Suppressor macrophage (primary cell): ENCODE results near the gene CIITA.
"Not testable (repeated sequence)": the region's sequence is repeated elsewhere in the genome, so short reads cannot be mapped to it uniquely, and the experiment has no call there.

Source experiments
- DNase-seq, 4 experiments: peaks; one replicate each; pipeline ENCODE4 v3.0.0-alpha.2; 2020 to 2022

Gene CIITA

GRCh38 chr16:10921536-10922327, 44.7 kb downstream of the CIITA start:
- DNase-seq = peak; percentile 33 to 64 (median 52)

DNA sequence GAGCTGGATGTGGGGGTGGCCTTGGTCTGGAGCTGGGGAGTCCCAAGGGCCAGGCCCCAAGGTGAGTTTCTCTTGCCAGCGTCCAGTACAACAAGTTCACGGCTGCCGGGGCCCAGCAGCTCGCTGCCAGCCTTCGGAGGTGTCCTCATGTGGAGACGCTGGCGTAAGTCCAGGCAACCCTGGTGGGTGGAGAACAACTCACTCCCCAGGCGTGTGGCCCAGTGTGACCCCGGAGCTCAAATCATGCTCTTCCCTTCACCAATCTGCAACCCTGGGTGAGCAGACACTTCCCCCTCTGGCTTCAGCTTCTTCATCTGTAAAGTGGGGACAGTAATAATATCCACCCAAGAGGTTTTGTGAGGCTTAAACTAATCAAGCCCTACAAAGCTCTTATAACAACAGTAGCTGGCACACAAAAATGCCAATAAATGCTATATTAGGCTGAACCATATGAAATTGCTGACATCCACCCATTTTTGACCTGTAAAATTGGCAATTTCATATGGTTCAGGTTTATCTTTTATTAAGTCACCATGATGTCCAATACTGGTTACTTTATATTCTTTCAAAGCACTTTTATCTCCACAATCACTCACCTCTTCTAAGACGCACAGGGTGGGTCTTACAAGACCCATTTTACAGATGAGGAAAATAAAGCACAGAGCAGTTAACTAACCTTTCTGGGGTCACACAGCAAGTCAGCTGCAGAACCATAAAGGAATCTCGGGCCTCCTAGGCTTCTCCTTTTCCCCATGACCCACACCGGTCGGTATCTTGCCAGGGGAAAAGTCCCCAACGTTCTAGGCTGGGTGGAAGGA, 45.5 kb downstream of the CIITA start:
- DNase-seq = peak; percentile 76 to 90 (median 83)

- DNase-seq = no peak
Observed at GRCh38 chr16:10923146-10923649, 46.2 kb downstream of the CIITA start.

- no peak for DNase-seq
Observed at GRCh38 chr16:10923650-10924214, 46.7 kb downstream of the CIITA start.

GRCh38 chr16:10925285-10925684, 48.3 kb downstream of the CIITA start:
- DNase-seq = not testable (repeated sequence)

- no peak for DNase-seq
Observed at GRCh38 chr16:10926094-10926493, 49.1 kb downstream of the CIITA start.

DNA sequence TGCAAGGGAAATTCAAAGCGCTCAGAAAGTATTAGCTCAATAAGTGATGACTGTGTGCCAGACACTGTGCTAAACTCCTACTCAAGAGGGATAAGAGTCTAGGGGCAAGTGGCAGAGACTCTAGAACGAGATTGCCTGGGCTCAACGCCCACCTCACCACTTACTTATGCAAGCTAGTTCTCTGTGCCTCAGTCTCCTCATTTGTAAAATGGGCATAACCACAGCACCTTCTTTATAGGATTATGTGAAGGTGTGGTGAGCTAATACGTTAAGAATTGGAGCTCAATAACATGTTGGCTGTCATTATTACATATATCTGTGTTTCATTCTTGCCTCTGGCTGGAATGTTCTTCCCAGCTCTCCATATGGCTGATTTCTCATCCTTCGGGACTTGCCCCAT, 49.9 kb downstream of the CIITA start:
- no peak for DNase-seq

DNA sequence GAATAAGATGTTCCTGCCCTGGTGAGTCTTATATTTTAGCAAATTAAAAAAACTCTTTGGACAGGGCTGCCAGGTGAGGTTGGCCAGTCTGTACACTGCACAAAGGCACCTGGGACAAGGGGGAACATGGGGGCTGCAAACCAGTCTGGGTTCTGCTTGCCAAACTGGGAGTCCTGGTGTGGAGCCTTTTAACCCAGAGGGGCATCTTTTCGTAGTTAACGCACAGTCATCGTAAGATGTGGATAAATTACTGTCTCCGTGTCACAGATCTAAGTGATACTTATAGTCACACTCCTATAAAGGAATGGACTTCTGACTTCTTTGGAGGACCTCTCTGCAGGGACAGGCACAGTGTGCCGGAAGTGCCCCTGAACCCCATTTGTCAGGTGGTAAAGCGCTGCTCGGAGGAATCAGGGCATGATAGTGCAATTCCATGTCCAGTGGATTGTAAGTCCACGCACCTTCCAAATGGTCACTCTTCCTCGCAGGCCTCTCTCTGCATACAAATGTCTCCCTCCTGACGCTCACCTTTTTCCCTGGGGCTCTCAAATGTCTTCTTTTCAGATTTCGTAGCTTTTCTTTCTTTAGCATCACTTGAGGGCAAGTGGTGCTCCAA, 50.6 kb downstream of the CIITA start:
- no peak for DNase-seq

- not testable (repeated sequence) for DNase-seq
Observed at GRCh38 chr16:10929097-10929496, 52.1 kb downstream of the CIITA start.

- no peak for DNase-seq
Observed at GRCh38 chr16:10929853-10930754, 53.1 kb downstream of the CIITA start.

DNA sequence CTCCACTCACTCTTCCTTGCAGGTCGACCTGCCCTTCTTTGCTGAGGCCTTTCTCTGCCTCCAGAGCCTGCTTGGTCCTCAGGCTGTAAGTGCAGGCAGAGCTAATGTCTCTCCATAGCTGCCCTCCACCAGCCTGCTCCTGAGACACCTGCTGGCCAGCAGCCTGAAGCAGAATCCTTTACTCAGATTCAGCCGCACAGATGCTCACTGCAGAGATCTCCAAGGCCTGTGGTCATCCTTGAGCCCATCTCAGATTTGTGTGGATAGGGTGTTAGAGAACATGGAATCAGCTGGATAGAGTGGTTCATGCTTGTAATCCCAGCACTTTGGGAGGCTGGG, 53.7 kb downstream of the CIITA start:
- DNase-seq = no peak

DNA sequence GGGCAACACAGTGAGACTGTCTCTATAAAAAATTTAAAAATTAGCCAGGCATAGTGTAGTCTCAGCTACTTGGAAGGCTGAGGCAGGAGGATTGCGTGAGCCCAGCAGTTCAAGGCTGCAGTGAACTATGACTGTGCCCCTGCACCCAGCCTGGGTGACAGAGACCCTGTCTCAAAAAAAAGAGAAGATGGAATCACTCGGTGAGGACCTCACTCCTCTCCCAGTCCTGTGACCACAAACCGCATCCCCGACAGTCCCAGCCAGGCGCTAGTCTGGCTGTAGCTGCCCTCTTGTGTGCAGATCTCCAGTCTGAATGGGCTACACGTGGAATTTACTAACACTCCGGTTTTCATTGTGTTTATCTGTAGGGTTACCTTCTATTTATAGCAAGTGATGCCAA, 54.1 kb downstream of the CIITA start:
- no peak for DNase-seq

GRCh38 chr16:10931977-10932632, 55.1 kb downstream of the CIITA start:
- no peak for DNase-seq

GRCh38 chr16:10932959-10933710, 56.1 kb downstream of the CIITA start:
- DNase-seq = no peak

- no peak for DNase-seq
Observed at GRCh38 chr16:10933865-10934264, 56.9 kb downstream of the CIITA start.

DNA sequence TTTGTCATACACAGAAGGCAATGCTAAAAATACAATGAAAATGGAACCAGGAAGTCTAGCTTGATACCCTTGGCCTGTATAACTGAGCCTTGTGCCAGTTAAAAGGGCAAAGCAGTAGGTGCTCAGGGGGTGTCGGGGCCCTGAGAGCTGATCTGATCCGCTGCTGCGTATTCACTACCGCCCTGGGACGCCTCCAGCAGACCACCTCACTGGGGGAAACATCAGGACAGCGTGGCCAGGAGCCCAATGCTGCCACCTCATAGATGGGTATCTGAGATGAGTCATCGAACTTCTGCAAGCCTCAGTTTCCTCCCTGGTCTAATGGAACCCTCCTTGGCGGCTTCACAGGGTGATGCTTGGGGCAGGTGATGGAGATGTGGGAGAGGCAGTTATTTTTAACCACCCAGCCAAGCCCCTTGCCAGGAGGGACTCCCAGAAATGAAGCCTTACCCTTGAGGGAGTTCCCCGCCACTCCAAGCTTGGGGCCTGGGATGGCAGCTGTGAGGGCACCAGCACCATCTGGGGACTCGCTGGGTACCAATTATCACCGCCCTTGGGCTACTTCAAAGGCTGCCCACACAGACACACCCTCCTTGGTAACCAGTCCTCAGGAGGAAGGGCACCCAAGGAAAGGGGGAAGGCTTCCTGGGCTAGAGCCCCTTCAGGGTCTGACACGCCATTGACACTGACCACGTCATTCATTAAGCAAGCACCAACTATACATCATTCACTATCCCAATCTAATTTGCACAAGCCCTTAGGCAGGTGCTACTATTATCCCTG, 57.5 kb downstream of the CIITA start:
- DNase-seq = no peak

DNA sequence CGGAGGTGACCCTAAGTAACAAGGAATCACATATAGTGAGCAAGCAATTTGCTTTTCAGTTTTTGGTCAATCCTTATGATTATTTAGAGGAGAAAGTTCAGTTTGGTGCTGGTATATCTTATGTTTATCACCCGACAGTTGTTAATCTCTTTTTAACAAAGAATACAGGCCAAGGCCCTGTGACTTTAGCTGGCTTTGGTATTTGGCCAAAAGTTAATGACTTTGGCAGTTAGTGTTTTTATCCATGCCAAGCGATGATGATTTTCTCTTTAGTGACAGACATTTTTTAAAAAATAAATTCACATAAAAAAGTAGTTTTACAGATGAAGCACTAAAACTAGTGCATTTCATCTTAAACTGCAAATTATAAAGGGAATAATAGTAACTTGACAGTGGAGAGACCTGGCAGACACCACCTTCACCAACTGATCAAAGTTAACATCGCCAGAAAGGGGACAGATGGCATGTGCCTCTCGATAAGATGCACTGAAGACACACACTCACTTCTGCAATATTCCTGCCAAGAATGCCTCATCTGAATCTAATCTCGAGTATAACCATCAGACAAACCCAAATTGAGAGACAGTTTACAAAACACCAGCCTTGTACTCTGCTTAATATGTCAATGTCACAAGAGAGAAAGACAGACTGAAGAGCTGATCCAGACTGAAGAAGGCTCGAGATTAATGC, 58.4 kb downstream of the CIITA start:
- no peak for DNase-seq

GRCh38 chr16:10936272-10936984, 59.4 kb downstream of the CIITA start:
- DNase-seq = peak in 3 of 4 experiments; percentile 29 to 46 (median 44)
